Hepatocyte (in vitro differentiated cells): ENCODE measurements around the gene NEK10. TPM values are rescaled to one million over a fixed set of nuclear protein-coding genes. Genes with fewer than 3 reads are reported as not detected.

Source experiments
- DNase-seq: peaks from one replicate; pipeline ENCODE4 v3.0.0-alpha.2; 2016; ENCODE audit warnings: low spot score
- H2AFZ ChIP-seq: fragments of 200-600 bp; sonication (generic); 2 replicates; pipeline ENCODE4 v1.6.0; 2016; ENCODE audit warnings: antibody characterized with exemption, mild to moderate bottlenecking
- H3K27ac ChIP-seq: fragments of 200-600 bp; sonication (generic); 2 replicates; pipeline ENCODE4 v1.5.1; 2016; ENCODE audit warnings: mild to moderate bottlenecking
- H3K27me3 ChIP-seq: fragments of 200-600 bp; sonication (generic); 2 replicates; pipeline ENCODE4 v1.6.1; 2016
- H3K36me3 ChIP-seq: fragments of 200-600 bp; sonication (generic); replicated peaks from 2 replicates; pipeline ENCODE4 v1.5.1; 2016; ENCODE audit warnings: low read depth; ENCODE audit not compliant: insufficient read depth
- H3K4me1 ChIP-seq: fragments of 200-600 bp; sonication (generic); 2 replicates; pipeline ENCODE4 v1.5.1; 2016; ENCODE audit warnings: mild to moderate bottlenecking, moderate library complexity; ENCODE audit not compliant: insufficient read depth
- H3K4me2 ChIP-seq: fragments of 200-600 bp; sonication (generic); 2 replicates; pipeline ENCODE4 v1.6.0; 2016
- H3K4me3 ChIP-seq: fragments of 200-600 bp; sonication (generic); 2 replicates; pipeline ENCODE4 v1.5.1; 2016; ENCODE audit warnings: mild to moderate bottlenecking
- H3K79me2 ChIP-seq: fragments of 200-600 bp; sonication (generic); 2 replicates; pipeline ENCODE4 v1.6.0; 2017; ENCODE audit warnings: mild to moderate bottlenecking
- H3K9me2 ChIP-seq: fragments of 200-600 bp; sonication (generic); replicated peaks from 2 replicates; pipeline ENCODE4 v1.6.0; 2017; ENCODE audit warnings: mild to moderate bottlenecking; ENCODE audit not compliant: insufficient read depth
- H3K9me3 ChIP-seq: fragments of 200-600 bp; sonication (generic); 2 replicates; pipeline ENCODE4 v1.5.1; 2016; ENCODE audit warnings: low read depth, mild to moderate bottlenecking
- H4K20me1 ChIP-seq: fragments of 200-600 bp; sonication (generic); 2 replicates; pipeline ENCODE4 v1.6.0; 2016; ENCODE audit warnings: mild to moderate bottlenecking; ENCODE audit not compliant: insufficient read depth, poor library complexity, severe bottlenecking
- EZH2 ChIP-seq: fragments of 200-600 bp; sonication (generic); IDR thresholded peaks from 2 replicates; pipeline ENCODE4 v1.6.1; 2016; ENCODE audit warnings: antibody characterized with exemption, mild to moderate bottlenecking, borderline replicate concordance
- EZH2phosphoT487 ChIP-seq: fragments of 200-600 bp; sonication (generic); IDR thresholded peaks from one replicate; pipeline ENCODE4 v1.6.1; 2018; ENCODE audit warnings: antibody characterized with exemption, mild to moderate bottlenecking, low read depth, moderate library complexity; ENCODE audit not compliant: unreplicated experiment, severe bottlenecking
- WGBS: methylation state at CpG from one replicate; pipeline ENCODE4 v1.1.6; 2016; ENCODE audit warnings: low lambda C conversion rate; ENCODE audit errors: missing lambda C conversion rate; 5-methylcytosine and 5-hydroxymethylcytosine counted together
- polyA plus RNA-seq: library from polyadenylated mRNA; unstranded; fragments of >200 nt; fragmentation: Nextera tagmentation; extraction: Ambion mirVana; gene quantifications from 2 replicates; pipeline ENCODE4 v1.2.1, GENCODE V29; 2016
- total RNA-seq: library from RNA; depleted of rRNA; stranded (reverse); fragments of >200 nt; gene quantifications from 2 replicates; pipeline ENCODE4 v1.2.3, GENCODE V29; 2014
- TF ChIP-seq, protein P1 (sequence below): fragments of 200-600 bp; sonication (generic); IDR thresholded peaks from 2 replicates; pipeline ENCODE4 v1.5.1; 2016; ENCODE audit warnings: antibody characterized with exemption, mild to moderate bottlenecking; ENCODE audit not compliant: poor library complexity

Gene NEK10
- total and polyA plus RNA-seq, 2 experiments from 2014 or later = 0.13 to 2.0 TPM

DNA sequence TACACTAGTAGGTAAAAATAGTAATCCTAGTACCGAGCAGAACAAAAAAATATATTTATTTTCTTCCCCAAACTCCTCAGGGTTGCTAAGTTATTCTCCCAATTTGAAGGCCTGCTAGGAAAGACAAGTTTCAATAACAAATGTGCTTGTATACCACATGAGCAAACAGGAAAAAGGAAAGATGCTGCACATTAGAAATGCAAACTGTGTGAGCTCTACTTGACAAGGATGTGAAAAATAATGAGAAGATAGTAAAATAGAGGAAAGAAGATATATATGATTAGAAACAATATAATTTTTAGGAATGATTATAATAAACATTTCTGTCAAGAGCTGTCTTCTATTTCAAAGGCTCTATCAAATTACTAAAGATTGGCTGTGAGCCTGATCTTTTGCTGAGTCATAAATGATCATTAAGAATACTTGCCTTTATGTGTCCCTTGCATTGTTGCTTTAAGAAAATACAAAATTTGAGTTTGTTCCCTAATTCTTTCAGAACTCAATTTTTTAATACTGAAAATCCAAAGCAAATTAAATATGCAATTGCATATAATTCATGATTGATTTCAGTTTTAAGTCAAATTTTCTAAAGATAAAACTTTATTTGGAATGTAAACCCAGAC lies 174.2 kb downstream of the NEK10 start:
- TF ChIP-seq EZH2phosphoT487 (no peak), EZH2 (no peak)
- TF ChIP-seq, protein P1, sequence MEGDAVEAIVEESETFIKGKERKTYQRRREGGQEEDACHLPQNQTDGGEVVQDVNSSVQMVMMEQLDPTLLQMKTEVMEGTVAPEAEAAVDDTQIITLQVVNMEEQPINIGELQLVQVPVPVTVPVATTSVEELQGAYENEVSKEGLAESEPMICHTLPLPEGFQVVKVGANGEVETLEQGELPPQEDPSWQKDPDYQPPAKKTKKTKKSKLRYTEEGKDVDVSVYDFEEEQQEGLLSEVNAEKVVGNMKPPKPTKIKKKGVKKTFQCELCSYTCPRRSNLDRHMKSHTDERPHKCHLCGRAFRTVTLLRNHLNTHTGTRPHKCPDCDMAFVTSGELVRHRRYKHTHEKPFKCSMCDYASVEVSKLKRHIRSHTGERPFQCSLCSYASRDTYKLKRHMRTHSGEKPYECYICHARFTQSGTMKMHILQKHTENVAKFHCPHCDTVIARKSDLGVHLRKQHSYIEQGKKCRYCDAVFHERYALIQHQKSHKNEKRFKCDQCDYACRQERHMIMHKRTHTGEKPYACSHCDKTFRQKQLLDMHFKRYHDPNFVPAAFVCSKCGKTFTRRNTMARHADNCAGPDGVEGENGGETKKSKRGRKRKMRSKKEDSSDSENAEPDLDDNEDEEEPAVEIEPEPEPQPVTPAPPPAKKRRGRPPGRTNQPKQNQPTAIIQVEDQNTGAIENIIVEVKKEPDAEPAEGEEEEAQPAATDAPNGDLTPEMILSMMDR = no peak
- H3K9me2 ChIP-seq = no peaks in the 10 kb centered on the region
- WGBS = 91% methylated on average over 1 of the region's 1 CpG

DNA sequence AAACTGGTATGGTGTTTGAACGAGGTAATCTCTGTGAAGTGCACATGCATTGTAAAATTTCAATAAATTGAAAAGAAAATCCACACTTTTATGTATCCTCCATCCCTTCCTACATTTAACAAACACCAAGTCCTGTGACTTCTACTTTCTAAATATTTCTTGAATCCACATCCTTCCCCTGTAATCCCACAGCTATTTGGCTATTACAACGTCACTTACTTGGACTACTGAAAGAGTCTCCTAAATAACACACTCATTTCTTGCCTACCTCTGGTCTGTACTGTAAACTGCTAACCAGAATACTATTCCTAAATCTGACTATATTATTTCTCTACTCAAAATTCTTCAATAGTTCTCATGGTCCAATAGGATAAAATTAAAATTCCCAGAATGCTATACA lies 176.1 kb downstream of the NEK10 start:
- Histone ChIP-seq H2AFZ (no peak overlapping the region), H3K9me2 (no peaks in the 10 kb centered on the region), H3K4me2 (no peak overlapping the region), H3K9me3 (no peaks in the 10 kb centered on the region), H3K4me3 (no peak overlapping the region), H3K4me1 (no peaks in the 10 kb centered on the region), H3K36me3 (no peaks in the 10 kb centered on the region), H4K20me1 (no peaks in the 10 kb centered on the region), H3K27me3 (no peaks in the 10 kb centered on the region), H3K79me2 (no peaks in the 10 kb centered on the region), H3K27ac (no peak overlapping the region)
- no peak for DNase-seq
- 88% methylated on average over 2 of the region's 2 CpGs for WGBS
- no peak for TF ChIP-seq EZH2
- TF ChIP-seq, protein P1 = no peak
- no peak for TF ChIP-seq EZH2phosphoT487

More for the DNA sequence above, 174.2 kb downstream of the NEK10 start:
- Histone ChIP-seq H2AFZ (no peak overlapping the region), H3K36me3 (no peaks in the 10 kb centered on the region), H4K20me1 (no peaks in the 10 kb centered on the region), H3K4me1 (no peaks in the 10 kb centered on the region), H3K79me2 (no peaks in the 10 kb centered on the region), H3K4me3 (no peak overlapping the region), H3K27ac (no peak overlapping the region), H3K9me3 (no peaks in the 10 kb centered on the region), H3K4me2 (no peak overlapping the region), H3K27me3 (no peaks in the 10 kb centered on the region)
- DNase-seq = no peak

DNA sequence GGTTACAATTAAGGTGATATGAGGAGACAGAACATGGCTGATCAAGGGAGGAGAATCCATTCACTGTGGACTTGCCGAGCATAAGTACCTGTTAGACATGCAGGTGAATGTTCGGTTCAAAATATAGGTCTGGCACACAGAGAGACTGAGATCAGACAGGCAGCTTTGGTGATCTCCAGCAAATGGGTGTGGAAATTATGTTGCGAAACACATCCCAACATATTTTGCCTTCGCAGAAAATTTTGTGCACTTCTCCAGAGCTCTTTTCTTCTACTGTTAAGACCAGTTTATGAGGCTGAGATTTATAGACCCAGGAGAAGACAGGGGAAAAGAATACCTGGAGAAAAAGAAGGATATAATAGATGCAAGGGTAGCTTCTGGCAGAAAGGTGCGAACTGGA lies 183.2 kb downstream of the NEK10 start:
- Histone ChIP-seq H3K79me2 (no peaks in the 10 kb centered on the region), H3K9me2 (no peaks in the 10 kb centered on the region), H3K36me3 (no peaks in the 10 kb centered on the region), H3K4me3 (no peak overlapping the region), H3K9me3 (no peaks in the 10 kb centered on the region), H3K27me3 (no peaks in the 10 kb centered on the region), H3K27ac (no peak overlapping the region), H4K20me1 (no peaks in the 10 kb centered on the region), H3K4me2 (no peak overlapping the region), H3K4me1 (no peaks in the 10 kb centered on the region), H2AFZ (no peak overlapping the region)
- DNase-seq = no peak
- TF ChIP-seq, protein P1 = no peak
- TF ChIP-seq EZH2 (no peak), EZH2phosphoT487 (no peak)
- 93% methylated on average over 5 of the region's 5 CpGs for WGBS
